GM21737 (cell line): Measurements from ENCODE around the gene RNF150.

ENCODE experiments used
- ATAC-seq: cut with Tn5 transposase; IDR thresholded peaks from one replicate; pipeline ENCODE4 v1.9.1; 2021; ENCODE audit warnings: mild to moderate bottlenecking, moderate library complexity; ENCODE audit not compliant: unreplicated experiment

RNF150 gene

GRCh38 chr4:140930557-140930956 lies 202.7 kb downstream of the RNF150 start:
- ATAC-seq: no peak

- no peak for ATAC-seq
Observed at GRCh38 chr4:140930011-140930410, 203.3 kb downstream of the RNF150 start.

- no peak for ATAC-seq
Observed at GRCh38 chr4:140928880-140929279, 204.4 kb downstream of the RNF150 start.

- no peak for ATAC-seq
Observed at GRCh38 chr4:140926672-140927071, 206.6 kb downstream of the RNF150 start.

GRCh38 chr4:140925417-140925816 lies 207.9 kb downstream of the RNF150 start:
- no peak for ATAC-seq

GRCh38 chr4:140924761-140925392 lies 208.4 kb downstream of the RNF150 start:
- ATAC-seq: no peak

- ATAC-seq: no peak
Observed at GRCh38 chr4:140906993-140907962, 226.0 kb downstream of the RNF150 start.

GRCh38 chr4:140904904-140905303 lies 228.4 kb downstream of the RNF150 start:
- ATAC-seq: no peak

GRCh38 chr4:140903522-140904475 lies 229.5 kb downstream of the RNF150 start:
- ATAC-seq: no peak

GRCh38 chr4:140901736-140902336 lies 231.4 kb downstream of the RNF150 start:
- ATAC-seq: no peak

- no peak for ATAC-seq
Observed at GRCh38 chr4:140893939-140894338, 239.3 kb downstream of the RNF150 start.

GRCh38 chr4:140888054-140888453 lies 245.2 kb downstream of the RNF150 start:
- no peak for ATAC-seq

GRCh38 chr4:140887467-140887866 lies 245.8 kb downstream of the RNF150 start:
- ATAC-seq: no peak

- ATAC-seq: no peak
Observed at GRCh38 chr4:140884431-140885058, 248.7 kb downstream of the RNF150 start.

GRCh38 chr4:140877781-140878180 lies 255.5 kb downstream of the RNF150 start:
- ATAC-seq: no peak

- no peak for ATAC-seq
Observed at GRCh38 chr4:140876615-140877364, 256.5 kb downstream of the RNF150 start.

GRCh38 chr4:140875746-140876452 lies 257.4 kb downstream of the RNF150 start:
- no peak for ATAC-seq

- no peak for ATAC-seq
Observed at GRCh38 chr4:140874056-140874455, 259.2 kb downstream of the RNF150 start.

- no peak for ATAC-seq
Observed at GRCh38 chr4:140871368-140871767, 261.9 kb downstream of the RNF150 start.
